HG03135 (cell line): Measurements from ENCODE around the gene ARHGAP6.
"Not testable (repeated sequence)": the region's sequence is repeated elsewhere in the genome, so short reads cannot be mapped to it uniquely, and the experiment has no call there.

ENCODE experiments used
- ATAC-seq: cut with Tn5 transposase; IDR thresholded peaks from one replicate; pipeline ENCODE4 v1.9.1; 2021; ENCODE audit warnings: mild to moderate bottlenecking, moderate library complexity; ENCODE audit not compliant: unreplicated experiment

Gene ARHGAP6

DNA sequence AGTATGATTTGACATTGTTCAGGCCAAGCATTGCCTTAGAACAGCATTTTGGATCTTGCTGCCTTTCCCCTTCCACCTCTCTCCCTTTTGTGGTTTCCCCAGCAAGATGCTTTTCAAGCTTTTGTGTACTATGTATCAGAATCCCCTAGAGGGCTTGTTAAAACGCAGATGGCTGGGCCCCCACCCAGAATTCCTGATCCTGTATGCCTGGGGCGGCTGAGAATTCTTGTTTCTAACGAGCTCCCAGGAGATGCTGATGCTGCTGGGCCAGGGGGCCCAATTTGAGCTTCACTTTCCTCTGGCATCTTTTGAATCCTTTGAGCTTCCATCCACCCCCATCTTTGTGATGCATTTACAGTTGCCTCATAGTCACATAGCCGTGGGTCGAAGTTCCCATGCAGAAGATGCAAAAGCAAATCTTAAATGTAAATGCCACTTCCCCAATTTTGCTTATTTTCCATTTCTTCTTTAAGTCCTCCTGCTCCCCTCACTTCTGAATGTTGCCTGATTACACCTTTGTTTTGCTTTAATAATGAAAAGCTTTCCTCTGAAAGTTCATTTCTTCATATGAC, 536.1 kb downstream of the ARHGAP6 start:
- ATAC-seq, result no peak

DNA sequence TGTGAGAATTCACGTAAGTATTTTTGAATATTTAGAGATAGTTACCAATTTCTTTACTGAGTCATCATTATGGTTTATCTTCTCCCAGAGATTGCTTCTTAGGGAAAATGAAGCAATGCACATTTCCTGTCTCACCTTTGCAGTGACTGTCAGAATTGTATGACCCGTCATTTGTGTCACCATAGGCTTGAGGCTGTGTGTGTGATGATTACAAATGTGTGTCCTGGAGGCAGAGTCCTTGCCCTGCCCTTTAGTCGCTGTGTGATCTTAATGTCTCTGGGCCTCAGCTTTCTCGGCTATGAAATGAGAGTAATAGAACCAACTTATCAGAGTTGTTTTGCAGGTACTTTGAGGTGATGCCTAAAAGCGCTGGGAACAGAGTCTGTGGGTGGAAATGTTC, 540.7 kb downstream of the ARHGAP6 start:
- ATAC-seq, result no peak

- ATAC-seq, result no peak
Measured at GRCh38 chrX:11124112-11124511, 541.6 kb downstream of the ARHGAP6 start.

DNA sequence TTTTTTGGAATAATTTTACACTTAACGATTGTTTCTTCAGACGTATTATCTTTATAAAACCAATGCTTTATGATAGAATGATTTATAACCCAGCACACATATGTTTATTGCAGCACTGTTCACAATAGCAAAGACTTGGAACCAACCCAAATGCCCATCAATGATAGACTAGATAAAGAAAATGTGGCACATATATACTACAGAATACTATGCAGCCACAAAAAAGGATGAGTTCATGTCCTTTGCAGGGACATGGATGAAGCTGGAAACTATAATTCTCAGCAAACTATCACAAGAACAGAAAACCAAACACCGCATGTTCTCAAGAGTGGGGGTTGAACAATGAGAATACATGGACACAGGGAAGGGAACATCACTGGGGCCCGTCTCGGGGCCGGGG, 542.6 kb downstream of the ARHGAP6 start:
- not testable (repeated sequence) for ATAC-seq

DNA sequence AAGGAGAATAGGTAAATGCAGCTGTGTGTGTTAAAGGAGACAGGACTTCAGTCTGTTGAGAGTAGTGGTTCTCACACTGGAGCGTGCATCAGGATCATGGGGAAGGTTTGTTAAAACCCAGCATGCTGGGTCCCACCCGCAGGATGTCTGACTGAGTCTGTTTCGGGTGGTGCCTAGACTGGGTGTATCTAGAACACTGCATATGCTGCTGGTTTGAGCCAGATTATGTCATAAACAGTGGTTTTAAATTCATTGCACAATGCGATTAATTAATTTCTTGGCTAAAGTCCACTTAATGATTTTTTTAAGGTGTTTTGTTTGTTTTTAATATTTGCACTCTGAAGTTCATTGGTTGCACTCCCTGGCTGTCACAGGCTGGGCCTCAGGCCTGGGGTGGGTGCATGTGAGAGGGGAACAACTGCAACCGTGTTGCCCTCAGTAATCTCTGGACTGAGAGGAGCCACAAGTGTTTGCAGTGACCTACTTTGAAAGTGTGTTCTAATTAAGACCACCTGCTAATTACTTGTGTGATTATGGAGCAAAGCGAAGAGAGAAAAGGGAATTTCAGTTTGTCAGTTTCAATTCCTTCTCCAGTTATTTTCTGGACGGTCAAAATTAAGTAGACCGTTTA, 546.3 kb downstream of the ARHGAP6 start:
- ATAC-seq, result no peak

- no peak for ATAC-seq
Measured at GRCh38 chrX:11117745-11118144, 548.0 kb downstream of the ARHGAP6 start.

GRCh38 chrX:11113731-11114130, 552.0 kb downstream of the ARHGAP6 start:
- ATAC-seq, result no peak

DNA sequence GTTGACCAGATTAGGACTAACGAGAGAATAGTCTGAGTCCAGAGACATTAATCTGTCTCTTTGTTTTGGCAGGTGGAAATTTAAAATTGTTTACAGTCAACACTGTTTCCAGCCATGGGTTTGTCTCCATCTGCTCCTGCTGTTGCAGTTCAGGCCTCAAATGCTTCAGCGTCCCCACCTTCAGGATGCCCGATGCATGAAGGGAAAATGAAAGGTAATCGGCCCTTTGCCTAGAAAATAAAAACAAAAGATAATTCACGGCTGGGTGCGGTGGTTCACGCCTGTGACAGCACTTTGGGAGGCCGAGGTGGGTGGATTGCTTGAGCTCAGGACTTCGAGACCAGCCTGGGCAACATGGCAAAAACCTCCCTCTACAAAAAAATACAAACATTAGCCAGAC, 553.8 kb downstream of the ARHGAP6 start:
- no peak for ATAC-seq

- peak; percentile 90 for ATAC-seq
Measured at GRCh38 chrX:11111037-11111851, 554.5 kb downstream of the ARHGAP6 start, which contains the start of gene HCCS. TSS of gene HCCS (plus strand) at chrX:11111332. CDS start at chrX:11112061, 729 bp downstream.

GRCh38 chrX:11109968-11110367, 555.8 kb downstream of the ARHGAP6 start:
- no peak for ATAC-seq

- ATAC-seq, result no peak
Measured at GRCh38 chrX:11108253-11108941, 557.3 kb downstream of the ARHGAP6 start.

DNA sequence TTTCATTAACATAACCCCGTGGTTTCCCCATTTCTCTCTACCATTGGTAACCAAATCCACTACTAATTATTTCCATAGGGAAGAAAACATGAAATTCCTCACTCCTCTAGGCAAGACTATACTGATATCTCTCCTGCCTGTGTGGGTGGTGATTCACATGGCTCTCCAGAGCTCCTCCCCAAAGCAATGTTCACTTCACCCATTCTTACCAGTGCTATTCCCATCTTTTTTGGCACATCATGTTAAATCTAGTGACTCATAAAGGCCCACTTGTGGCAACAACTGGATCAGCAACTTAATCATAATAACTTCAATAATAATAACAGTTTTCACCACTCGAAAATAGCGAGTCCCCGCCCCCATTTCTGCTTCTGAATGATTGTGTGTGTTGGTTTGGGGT, 560.6 kb downstream of the ARHGAP6 start:
- ATAC-seq, result no peak

- no peak for ATAC-seq
Measured at GRCh38 chrX:11103751-11104150, 562.0 kb downstream of the ARHGAP6 start.

DNA sequence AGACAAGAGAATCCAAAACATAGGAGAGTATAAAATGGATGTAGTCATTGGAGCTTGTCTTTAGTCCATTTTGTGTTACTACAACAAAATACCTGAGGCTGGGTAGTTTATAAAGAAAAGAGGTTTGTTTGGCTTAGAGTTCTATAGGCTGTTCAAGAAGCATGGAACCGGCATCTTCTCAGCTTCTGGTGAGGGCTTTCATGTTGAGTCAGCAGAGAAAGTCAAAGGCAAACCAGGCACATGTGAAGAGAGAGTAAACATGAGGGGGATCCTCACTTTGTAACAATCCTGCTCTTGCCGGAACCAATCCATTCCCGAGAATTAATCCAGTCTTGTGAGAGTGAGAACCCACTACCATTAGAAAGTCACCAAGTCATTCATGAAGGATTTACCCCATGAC, 562.7 kb downstream of the ARHGAP6 start:
- ATAC-seq, result no peak

DNA sequence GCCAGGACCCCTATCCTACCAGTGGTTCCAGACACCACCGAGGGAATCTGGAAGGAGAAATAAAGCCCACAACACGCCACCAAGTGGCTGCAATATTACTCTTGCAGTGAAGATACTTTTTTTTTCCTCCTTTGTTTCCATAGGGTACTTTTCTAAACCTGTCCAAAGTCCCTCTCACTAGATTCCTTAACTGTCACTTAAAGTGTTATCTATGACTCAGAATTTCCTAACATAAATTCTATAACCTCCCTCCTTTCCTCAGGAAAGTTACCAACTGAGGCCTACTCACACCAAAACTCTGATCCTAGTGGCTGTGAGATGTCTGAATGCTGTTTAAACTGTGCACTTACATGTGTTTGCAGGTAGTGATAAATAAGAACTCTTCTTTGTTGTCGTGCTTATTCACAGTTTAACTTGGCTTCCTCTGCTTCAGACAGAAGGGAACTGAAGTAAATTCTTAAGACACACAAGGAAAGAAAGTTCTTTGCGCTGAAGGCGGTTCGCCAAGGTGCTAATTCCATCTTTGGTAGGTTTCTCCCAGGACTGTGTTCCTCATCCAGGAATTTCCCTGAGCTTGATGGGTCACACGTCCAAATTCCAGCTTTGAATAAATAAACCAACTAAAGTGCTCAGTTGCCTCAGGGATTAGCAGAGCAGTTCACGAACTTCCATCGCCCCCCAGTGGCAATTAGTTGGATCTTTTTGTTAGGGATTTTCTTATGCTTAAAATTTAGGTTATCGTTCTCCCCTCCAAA, 565.3 kb downstream of the ARHGAP6 start:
- no peak for ATAC-seq

DNA sequence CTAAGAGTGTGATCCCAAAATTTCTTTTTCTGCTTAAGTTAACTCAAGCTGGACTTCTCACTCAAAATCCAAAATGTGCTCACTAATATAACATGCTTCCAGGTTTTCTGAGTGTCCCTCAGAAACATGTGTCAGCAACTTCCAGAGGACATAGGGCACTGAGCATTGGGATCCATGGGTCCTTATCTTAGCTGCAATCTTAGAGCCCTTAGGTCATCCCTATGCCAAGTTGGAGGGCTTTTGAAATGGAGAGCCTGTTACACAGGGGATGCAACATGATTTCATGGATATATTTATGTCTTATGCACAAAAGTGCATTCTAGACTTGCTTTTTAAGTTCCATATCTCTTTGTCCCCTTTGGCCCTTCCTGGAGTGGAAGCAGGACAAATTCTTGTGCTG, 566.3 kb downstream of the ARHGAP6 start:
- no peak for ATAC-seq

- no peak for ATAC-seq
Measured at GRCh38 chrX:11097933-11098332, 567.8 kb downstream of the ARHGAP6 start.

GRCh38 chrX:11089802-11090201, 575.9 kb downstream of the ARHGAP6 start:
- no peak for ATAC-seq
